Breast epithelium (tissue), 3 donors: ENCODE measurements around the gene PTPRF.

Experiments
- POLR2A ChIP-seq: fragments of 450-650 bp; IDR thresholded peaks from one replicate; pipeline ENCODE4 v1.6.1; 2016; ENCODE audit warnings: antibody characterized with exemption, mild to moderate bottlenecking, moderate library complexity
- POLR2AphosphoS5 ChIP-seq, 3 donors: sonication (generic); formaldehyde crosslinking; IDR thresholded peaks; one replicate each; pipeline ENCODE4 v1.6.1; 2017; ENCODE audit warnings: antibody characterized with exemption in 3 of 3
- TF ChIP-seq, protein P1 (sequence below), 3 donors: fragments of 450-650 bp; IDR thresholded peaks; one replicate each; pipeline ENCODE4 v1.5.1; 2016 to 2017; ENCODE audit warnings: antibody characterized with exemption in 3 of 3, mild to moderate bottlenecking in 3 of 3, moderate library complexity in 3 of 3

DNA sequence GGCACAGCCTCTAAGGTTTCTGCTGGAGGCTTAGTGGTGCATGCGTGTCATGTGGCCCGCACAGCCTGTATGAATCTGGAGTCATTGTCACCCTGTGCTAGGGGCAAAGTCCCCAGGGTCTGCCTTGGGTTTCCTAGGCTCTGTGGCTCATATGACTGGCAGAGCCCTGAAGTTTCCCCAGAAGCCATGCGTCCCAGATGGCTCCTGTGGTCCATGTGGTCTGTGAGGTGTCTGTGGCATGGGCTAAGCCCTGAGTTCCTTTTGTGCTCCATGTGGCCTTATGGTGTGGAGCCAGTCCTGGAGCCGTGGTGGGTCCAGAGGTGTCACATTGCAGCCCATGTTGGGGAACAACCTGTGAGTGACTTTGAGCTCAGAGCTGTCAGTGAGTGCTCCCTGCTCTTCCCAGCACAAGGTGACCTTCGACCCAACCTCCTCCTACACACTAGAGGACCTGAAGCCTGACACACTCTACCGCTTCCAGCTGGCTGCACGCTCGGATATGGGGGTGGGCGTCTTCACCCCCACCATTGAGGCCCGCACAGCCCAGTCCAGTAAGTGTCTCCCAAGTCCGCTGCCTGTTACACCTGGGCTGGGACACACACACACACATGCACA lies 61.5 kb downstream of the PTPRF start:
- TF ChIP-seq, protein P1, sequence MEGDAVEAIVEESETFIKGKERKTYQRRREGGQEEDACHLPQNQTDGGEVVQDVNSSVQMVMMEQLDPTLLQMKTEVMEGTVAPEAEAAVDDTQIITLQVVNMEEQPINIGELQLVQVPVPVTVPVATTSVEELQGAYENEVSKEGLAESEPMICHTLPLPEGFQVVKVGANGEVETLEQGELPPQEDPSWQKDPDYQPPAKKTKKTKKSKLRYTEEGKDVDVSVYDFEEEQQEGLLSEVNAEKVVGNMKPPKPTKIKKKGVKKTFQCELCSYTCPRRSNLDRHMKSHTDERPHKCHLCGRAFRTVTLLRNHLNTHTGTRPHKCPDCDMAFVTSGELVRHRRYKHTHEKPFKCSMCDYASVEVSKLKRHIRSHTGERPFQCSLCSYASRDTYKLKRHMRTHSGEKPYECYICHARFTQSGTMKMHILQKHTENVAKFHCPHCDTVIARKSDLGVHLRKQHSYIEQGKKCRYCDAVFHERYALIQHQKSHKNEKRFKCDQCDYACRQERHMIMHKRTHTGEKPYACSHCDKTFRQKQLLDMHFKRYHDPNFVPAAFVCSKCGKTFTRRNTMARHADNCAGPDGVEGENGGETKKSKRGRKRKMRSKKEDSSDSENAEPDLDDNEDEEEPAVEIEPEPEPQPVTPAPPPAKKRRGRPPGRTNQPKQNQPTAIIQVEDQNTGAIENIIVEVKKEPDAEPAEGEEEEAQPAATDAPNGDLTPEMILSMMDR (IDR thresholded peaks at IDR 0.05), result no peak
- no peak for TF ChIP-seq POLR2AphosphoS5 (IDR thresholded peaks at IDR 0.05)
- no peak for TF ChIP-seq POLR2A
